H9 (cell line): ENCODE data around the gene CREB5. TPM values are rescaled to one million over a fixed set of nuclear protein-coding genes. Genes with fewer than 3 reads are reported as not detected.

Experiments used
- DNase-seq: peaks from one replicate; pipeline ENCODE4 v3.0.0-alpha.2; 2017
- H2AFZ ChIP-seq: one replicate; pipeline ENCODE4 v1.6.1; 2013; ENCODE audit warnings: mild to moderate bottlenecking, low read length, control low read depth, moderate library complexity
- H2AK5ac ChIP-seq: 2 replicates; pipeline ENCODE4 v1.6.1; 2013; ENCODE audit warnings: low read length, control low read depth, mixed read lengths; ENCODE audit not compliant: insufficient read length
- H2BK120ac ChIP-seq: one replicate; pipeline ENCODE4 v1.6.1; 2013; ENCODE audit warnings: low read depth, mild to moderate bottlenecking, low read length, control low read depth, inconsistent platforms; ENCODE audit not compliant: poor library complexity, severe bottlenecking
- H2BK12ac ChIP-seq: 2 replicates; pipeline ENCODE4 v1.6.1; 2013; ENCODE audit warnings: low read length, control low read depth, mixed read lengths, low read depth; ENCODE audit not compliant: insufficient read length
- H2BK15ac ChIP-seq: 2 replicates; pipeline ENCODE4 v1.6.1; 2013; ENCODE audit warnings: low read depth, low read length, control low read depth
- H2BK20ac ChIP-seq: one replicate; pipeline ENCODE4 v1.6.1; 2013; ENCODE audit warnings: low read depth, mild to moderate bottlenecking, low read length, control low read depth, inconsistent platforms; ENCODE audit not compliant: poor library complexity, severe bottlenecking
- H2BK5ac ChIP-seq: 2 replicates; pipeline ENCODE4 v1.6.1; 2013; ENCODE audit warnings: low read length, control low read depth, mixed read lengths; ENCODE audit not compliant: insufficient read length
- H3K14ac ChIP-seq: 2 replicates; pipeline ENCODE4 v1.6.1; 2013; ENCODE audit warnings: low read length, control low read depth; ENCODE audit not compliant: insufficient read depth
- H3K18ac ChIP-seq: 2 replicates; pipeline ENCODE4 v1.6.1; 2013; ENCODE audit warnings: low read depth, mild to moderate bottlenecking, mixed read lengths, low read length, control low read depth; ENCODE audit not compliant: insufficient read length
- H3K23ac ChIP-seq: 2 replicates; pipeline ENCODE4 v1.6.1; 2013; ENCODE audit warnings: low read length, control low read depth, mixed read lengths, low read depth; ENCODE audit not compliant: insufficient read length
- H3K23me2 ChIP-seq: 2 replicates; pipeline ENCODE4 v1.6.1; 2013; ENCODE audit warnings: low read depth, mild to moderate bottlenecking, mixed read lengths, low read length, control low read depth; ENCODE audit not compliant: insufficient read length, poor library complexity, severe bottlenecking
- H3K27ac ChIP-seq: 2 replicates; pipeline ENCODE4 v1.5.1; 2013; ENCODE audit warnings: low read length, control low read depth, mixed read lengths, low read depth; ENCODE audit not compliant: insufficient read length
- H3K27me3 ChIP-seq: 2 replicates; pipeline ENCODE4 v1.6.1; 2013; ENCODE audit warnings: low read length, control low read depth, inconsistent platforms; ENCODE audit not compliant: insufficient read depth
- H3K4ac ChIP-seq: 2 replicates; pipeline ENCODE4 v1.6.1; 2013; ENCODE audit warnings: low read depth, mild to moderate bottlenecking, control low read depth, inconsistent platforms, low read length, moderate library complexity
- H3K4me1 ChIP-seq: 2 replicates; pipeline ENCODE4 v1.6.1; 2013; ENCODE audit warnings: low read length, control low read depth, inconsistent platforms; ENCODE audit not compliant: insufficient read depth
- H3K4me2 ChIP-seq: 2 replicates; pipeline ENCODE4 v1.6.1; 2013; ENCODE audit warnings: low read length, control low read depth, mixed read lengths; ENCODE audit not compliant: insufficient read length, insufficient read depth
- H3K56ac ChIP-seq: 2 replicates; pipeline ENCODE4 v1.6.1; 2013; ENCODE audit warnings: low read depth, mild to moderate bottlenecking, mixed read lengths, low read length, control low read depth; ENCODE audit not compliant: insufficient read length
- H3K79me1 ChIP-seq: 2 replicates; pipeline ENCODE4 v1.6.1; 2013; ENCODE audit warnings: low read depth, mild to moderate bottlenecking, moderate library complexity, low read length, control low read depth, inconsistent platforms; ENCODE audit not compliant: insufficient read depth, poor library complexity, severe bottlenecking
- H3K79me2 ChIP-seq: 2 replicates; pipeline ENCODE4 v1.6.1; 2013; ENCODE audit warnings: low read length, control low read depth, inconsistent platforms; ENCODE audit not compliant: insufficient read depth
- H3K9ac ChIP-seq: 2 replicates; pipeline ENCODE4 v1.6.1; 2013; ENCODE audit warnings: low read length, control low read depth, mixed read lengths; ENCODE audit not compliant: insufficient read length; ENCODE audit errors: extremely low read depth
- H3K9me3 ChIP-seq: one replicate; pipeline ENCODE4 v1.6.1; 2013; ENCODE audit warnings: low read depth, low read length, inconsistent platforms; ENCODE audit not compliant: control insufficient read depth
- H3T11ph ChIP-seq: one replicate; pipeline ENCODE4 v1.6.1; 2013; ENCODE audit warnings: mild to moderate bottlenecking, low read length, control low read depth, inconsistent platforms
- H4K20me1 ChIP-seq: one replicate; pipeline ENCODE4 v1.6.1; 2013; ENCODE audit not compliant: control insufficient read depth, insufficient read length, insufficient read depth
- H4K5ac ChIP-seq: 2 replicates; pipeline ENCODE4 v1.6.1; 2013; ENCODE audit warnings: low read depth, mild to moderate bottlenecking, mixed read lengths, low read length, control low read depth; ENCODE audit not compliant: insufficient read length
- H4K8ac ChIP-seq: replicated peaks from 2 replicates; pipeline ENCODE4 v1.6.1; 2013; ENCODE audit warnings: low read length, control low read depth, mixed read lengths, low read depth; ENCODE audit not compliant: insufficient read length
- H4K91ac ChIP-seq: 2 replicates; pipeline ENCODE4 v1.6.1; 2013; ENCODE audit warnings: low read depth, mild to moderate bottlenecking, moderate library complexity, mixed read lengths, low read length, control low read depth; ENCODE audit not compliant: insufficient read length
- H3K27ac Mint-ChIP-seq, 3 experiments: 2 replicates in 2 of 3; 3 replicates in 1 of 3; pipeline ENCODE4 v1.8.0; 2020 to 2021; ENCODE audit warnings: mixed read lengths in 3 of 3, mild to moderate bottlenecking in 1 of 3, moderate library complexity in 1 of 3
- H3K27me3 Mint-ChIP-seq: 2 replicates; pipeline ENCODE4 v1.8.0; 2021; ENCODE audit warnings: low read depth, mild to moderate bottlenecking, moderate library complexity, mixed read lengths
- H3K36me3 Mint-ChIP-seq, 3 experiments: 2 replicates in 2 of 3; 3 replicates in 1 of 3; pipeline ENCODE4 v1.8.0; 2020 to 2021; ENCODE audit warnings: low read depth in 3 of 3, mixed read lengths in 3 of 3; ENCODE audit not compliant: insufficient read depth in 1 of 3
- H3K4me1 Mint-ChIP-seq, 2 experiments: 2 replicates each; pipeline ENCODE4 v1.8.0; 2020; ENCODE audit warnings: mixed read lengths in 2 of 2
- H3K4me3 Mint-ChIP-seq, 2 experiments: 2 replicates in 1 of 2; 3 replicates in 1 of 2; pipeline ENCODE4 v1.8.0; 2020 to 2021; ENCODE audit warnings: mild to moderate bottlenecking in 2 of 2, mixed read lengths in 2 of 2, moderate library complexity in 1 of 2
- H3K9me3 Mint-ChIP-seq, 2 experiments: 2 replicates in 1 of 2; 3 replicates in 1 of 2; pipeline ENCODE4 v1.8.0; 2020; ENCODE audit warnings: mild to moderate bottlenecking in 2 of 2, mixed read lengths in 2 of 2, moderate library complexity in 1 of 2
- CTCF ChIP-seq: fragments of 200-600 bp; sonication (generic); conservative IDR thresholded peaks from 3 replicates; pipeline ENCODE4 v1.8.0; 2021; ENCODE audit warnings: antibody characterized with exemption, mild to moderate bottlenecking
- WGBS: extraction: QIAGEN DNeasy Blood & Tissue Kit; methylation state at CpG from one replicate; pipeline ENCODE4 v1.1.7; 2013; ENCODE audit warnings: missing lambda C conversion rate, low lambda C conversion rate, mixed read lengths; ENCODE audit not compliant: insufficient read length; ENCODE audit errors: extremely low coverage; 5-methylcytosine and 5-hydroxymethylcytosine counted together
- total RNA-seq: library from RNA; stranded (reverse); gene quantifications from 2 replicates; pipeline ENCODE4 v1.2.1, GENCODE V29; 2021

Gene CREB5
- total RNA-seq, 1 experiment from 2014 or later, result 4.0 TPM

- no peaks in the 10 kb centered on the region for H3K23me2 ChIP-seq
- no peaks in the 10 kb centered on the region for H3K36me3 Mint-ChIP-seq
- no CpG with 5 or more reads among the region's 8 CpGs for WGBS
- no peak overlapping the region for H4K8ac ChIP-seq
- H2BK15ac ChIP-seq, result no peak overlapping the region
- TF ChIP-seq CTCF, result no peak
- no peak overlapping the region for H2AK5ac ChIP-seq
- no peaks in the 10 kb centered on the region; a peak in 1 of 5 replicates for H3K9me3 Mint-ChIP-seq
- no peak overlapping the region for H3T11ph ChIP-seq
- no peaks in the 10 kb centered on the region for H3K9me3 ChIP-seq
- H3K27ac ChIP-seq, result no peak overlapping the region
- H3K79me2 ChIP-seq, result no peaks in the 10 kb centered on the region
- no peak overlapping the region for H3K27ac Mint-ChIP-seq
- H3K4ac ChIP-seq, result no peak overlapping the region
- H4K20me1 ChIP-seq, result no peaks in the 10 kb centered on the region
- H3K23ac ChIP-seq, result no peak overlapping the region
- DNase-seq, result no peak
- H3K4me2 ChIP-seq, result no peak overlapping the region
- H3K27me3 Mint-ChIP-seq, result no peaks in the 10 kb centered on the region; the same call in 1 of the 2 replicates
- H2BK120ac ChIP-seq, result no peak overlapping the region
- no peak overlapping the region for H2BK20ac ChIP-seq
- H3K79me1 ChIP-seq, result no peaks in the 10 kb centered on the region
- H3K4me1 Mint-ChIP-seq, result peaks cover 32 to 33% of the 10 kb centered on the region in 2 experiments
- no peak overlapping the region for H2BK5ac ChIP-seq
- H2BK12ac ChIP-seq, result no peak overlapping the region
- no peak overlapping the region for H3K18ac ChIP-seq
- H3K4me3 Mint-ChIP-seq, result no peak overlapping the region
- H3K56ac ChIP-seq, result no peak overlapping the region
- no peak overlapping the region for H3K14ac ChIP-seq
- H3K4me1 ChIP-seq, result peaks cover 5% of the 10 kb centered on the region
- H2AFZ ChIP-seq, result no peak overlapping the region
- no peaks in the 10 kb centered on the region for H3K27me3 ChIP-seq
- H4K91ac ChIP-seq, result no peak overlapping the region
- H4K5ac ChIP-seq, result no peak overlapping the region
- no peak overlapping the region for H3K9ac ChIP-seq
Measured at GRCh38 chr7:28556025-28556424, 143.7 kb downstream of the CREB5 start.
